ENCODE measurements around the gene CTF1.
"Not testable (repeated sequence)": the region's sequence is repeated elsewhere in the genome, so short reads cannot be mapped to it uniquely, and the experiment has no call there.

CTF1 gene, protein sequence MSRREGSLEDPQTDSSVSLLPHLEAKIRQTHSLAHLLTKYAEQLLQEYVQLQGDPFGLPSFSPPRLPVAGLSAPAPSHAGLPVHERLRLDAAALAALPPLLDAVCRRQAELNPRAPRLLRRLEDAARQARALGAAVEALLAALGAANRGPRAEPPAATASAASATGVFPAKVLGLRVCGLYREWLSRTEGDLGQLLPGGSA
- total RNA-seq = 0 to 0.24 (median 0.08) reads per million in 4 donors

DNA sequence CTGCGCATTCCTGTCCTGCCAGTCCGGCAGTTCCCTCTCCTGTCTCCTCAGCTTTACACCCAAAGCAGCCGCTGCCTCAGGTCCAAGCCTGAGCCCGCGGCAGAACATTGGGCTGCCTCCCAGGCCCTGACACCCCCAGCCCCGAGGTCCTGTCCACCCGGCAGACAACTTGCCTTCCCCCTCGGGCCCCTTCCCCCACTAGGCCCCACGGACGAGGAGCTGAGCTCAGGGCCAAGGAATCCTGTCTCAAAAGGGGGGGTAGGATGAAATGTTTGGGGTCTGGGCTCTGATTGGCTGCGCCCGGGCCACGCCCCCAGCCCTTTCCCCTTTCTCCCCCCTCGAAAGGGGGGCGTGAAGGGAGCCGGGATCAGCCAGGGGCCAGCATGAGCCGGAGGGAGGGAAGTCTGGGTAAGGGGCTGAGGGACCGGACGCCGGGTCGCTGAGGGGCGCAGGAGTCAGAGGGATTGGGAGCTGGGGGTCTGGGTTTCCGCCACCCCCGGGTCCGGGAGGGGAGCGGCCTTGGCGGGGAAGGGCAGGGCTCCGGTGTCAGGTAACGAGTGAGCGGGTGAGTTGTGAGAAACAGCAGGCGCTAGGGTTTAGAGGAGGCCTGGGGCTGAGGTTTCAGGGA is at the start of gene CTF1:
TSS of gene CTF1 (plus strand) at position 354 of the 628 bp plus-strand sequence. CDS start at position 384, 30 bp downstream.
- DNase-seq = no peak

DNA sequence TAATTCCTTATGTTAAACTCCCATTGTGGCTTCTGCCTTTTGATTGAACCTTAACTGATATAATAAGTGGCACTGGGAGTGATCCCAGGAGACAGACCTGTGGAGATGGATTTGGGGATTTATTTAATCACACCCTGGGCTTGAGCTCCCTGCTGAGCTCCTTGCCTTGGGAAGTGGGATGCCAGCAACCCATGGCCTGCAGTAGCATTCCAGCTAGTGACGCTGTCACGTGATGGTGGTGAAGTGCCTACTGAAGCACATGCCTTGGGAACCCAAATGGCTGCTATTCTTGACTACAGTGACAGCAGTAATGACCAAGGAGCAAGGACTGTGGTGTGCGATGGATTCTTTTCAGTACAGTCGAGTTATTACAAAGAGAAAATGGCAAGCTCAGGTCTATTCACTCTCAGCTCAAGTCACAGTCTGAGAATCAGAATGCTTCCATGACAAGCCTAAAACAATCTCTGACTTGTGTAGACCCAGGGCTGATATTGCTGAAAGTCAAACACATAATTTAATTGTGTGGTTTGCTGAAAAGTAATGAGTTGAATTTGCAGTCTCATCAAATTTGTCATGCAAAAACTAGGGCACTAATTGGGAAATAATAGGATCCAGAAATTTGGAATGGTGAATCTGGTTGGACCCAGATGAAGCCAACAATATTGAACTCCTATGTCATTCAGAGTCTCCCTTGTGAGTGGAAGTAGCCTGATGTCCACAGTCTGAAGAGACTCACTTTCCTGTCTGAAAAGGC is 49.6 kb upstream of the CTF1 start:
- no peak for DNase-seq

DNA sequence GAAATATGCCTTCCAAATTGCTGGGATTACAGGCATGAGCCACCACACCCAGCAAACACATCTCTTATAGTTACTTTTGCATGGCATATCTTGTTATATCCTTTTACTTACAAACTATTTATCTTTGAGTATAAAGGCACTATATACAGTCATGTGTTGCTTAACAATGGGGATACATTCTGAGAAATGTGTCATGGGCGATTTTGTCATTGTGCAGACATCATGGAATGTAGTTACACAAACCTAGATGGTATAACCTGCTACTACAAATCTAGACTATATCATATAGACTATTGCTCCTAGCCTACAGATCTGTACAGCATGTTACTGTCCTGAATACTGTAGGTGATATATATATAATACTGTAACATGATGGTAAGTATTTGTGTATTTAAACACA is 46.2 kb upstream of the CTF1 start:
- no peak for DNase-seq

DNA sequence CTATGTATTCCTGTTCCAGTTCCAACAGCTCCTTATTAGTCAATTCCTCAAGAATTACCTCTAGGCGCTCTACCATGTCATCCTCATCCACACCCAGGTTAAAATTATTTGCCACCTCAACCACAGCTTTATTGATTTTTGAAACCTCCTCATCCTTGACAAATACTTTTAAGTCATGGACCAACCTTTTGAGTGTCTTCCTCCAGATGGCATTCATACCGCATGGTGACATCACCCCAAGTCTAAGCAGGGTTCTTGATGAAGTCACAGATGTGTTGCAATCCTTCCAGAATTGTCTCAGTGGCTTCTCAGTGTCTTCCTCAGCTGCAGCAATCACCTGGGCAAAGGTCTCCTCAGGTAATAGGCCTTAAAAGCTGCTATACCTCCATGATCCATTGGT is 42.7 kb upstream of the CTF1 start:
- no peak for DNase-seq

DNA sequence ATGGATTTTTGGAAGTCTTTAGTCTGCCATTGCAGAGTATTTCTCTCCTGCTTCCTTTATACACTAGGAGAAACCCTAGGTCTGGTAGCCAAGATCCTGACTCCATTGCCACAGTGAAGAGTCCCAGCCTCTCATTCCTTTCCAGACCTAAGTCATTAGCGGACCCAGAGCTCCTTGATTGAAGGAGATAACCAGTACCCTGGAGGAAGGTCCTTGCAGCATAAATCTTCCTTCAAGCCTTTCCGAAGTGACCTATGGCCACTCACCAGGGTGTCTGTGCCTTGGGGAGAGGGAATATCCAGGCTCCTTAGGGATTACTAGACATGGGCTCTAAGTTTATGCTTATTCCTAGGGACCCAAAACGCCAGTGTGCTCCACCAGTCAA is 38.3 kb upstream of the CTF1 start:
- no peak for DNase-seq

DNA sequence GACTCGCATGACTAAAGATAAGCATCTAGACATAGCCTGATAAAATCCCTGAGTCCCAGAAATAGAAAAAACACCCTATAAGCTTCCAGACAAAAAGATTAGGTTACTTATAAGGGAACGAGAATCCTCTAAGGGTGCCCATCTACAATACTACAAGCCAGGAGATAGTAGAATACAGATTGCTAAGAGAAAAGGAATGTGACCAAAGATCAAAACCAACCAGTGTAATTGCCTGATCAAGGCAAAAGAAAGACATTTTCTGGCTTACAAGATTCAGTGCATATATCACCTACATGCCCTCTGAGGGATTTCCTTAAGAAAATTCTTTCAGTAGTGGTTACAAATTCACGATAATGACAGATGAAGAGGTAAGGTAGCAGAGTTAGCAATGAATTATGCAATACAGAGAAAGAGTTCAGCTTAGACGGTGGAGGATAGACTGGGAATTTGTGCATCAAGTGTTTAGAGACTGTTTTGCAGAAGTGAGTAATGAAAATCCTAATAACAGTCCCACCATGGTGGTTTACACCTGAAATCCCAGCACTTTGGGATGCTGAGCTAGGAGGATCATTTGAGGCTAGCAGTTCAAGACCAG is 37.5 kb upstream of the CTF1 start:
- no peak for DNase-seq

DNA sequence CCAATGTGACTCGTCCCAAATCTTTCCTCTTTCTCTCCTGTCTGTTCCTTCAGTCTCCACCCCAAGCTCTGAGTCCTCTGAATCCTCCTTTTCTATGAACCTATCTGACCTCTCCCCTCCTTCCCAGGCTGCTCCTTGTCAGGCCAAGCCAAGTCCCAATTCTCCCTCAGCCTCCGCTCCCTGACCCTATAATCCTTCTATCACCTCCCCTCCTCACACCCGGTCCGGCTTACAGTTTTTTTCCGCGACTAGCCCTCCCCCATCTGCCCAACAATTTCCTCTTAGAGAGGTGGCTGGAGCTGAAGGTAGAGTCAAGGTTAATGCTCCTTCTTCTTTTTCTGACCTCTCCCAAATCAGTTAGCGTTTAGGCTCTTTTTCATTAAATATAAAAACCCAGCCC is 35.7 kb upstream of the CTF1 start:
- not testable (repeated sequence) for DNase-seq

DNA sequence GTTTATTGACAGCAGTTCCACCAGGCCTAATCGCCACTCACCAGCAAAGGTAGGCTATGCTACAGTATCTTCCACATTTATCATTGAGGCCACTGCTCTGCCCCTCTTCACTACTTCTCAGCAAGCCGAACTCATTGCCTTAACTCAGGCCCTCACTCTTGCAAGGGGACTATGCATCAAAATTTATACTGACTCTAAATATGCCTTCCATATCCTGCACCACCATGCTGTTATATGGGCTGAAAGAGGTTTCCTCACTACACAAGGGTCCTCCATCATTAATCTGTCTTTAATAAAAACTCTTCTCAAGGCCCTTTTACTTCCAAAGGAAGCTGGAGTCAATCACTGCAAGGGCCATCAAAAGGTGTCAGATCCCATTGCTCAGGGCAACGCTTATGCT is 33.2 kb upstream of the CTF1 start:
- not testable (repeated sequence) for DNase-seq

DNA sequence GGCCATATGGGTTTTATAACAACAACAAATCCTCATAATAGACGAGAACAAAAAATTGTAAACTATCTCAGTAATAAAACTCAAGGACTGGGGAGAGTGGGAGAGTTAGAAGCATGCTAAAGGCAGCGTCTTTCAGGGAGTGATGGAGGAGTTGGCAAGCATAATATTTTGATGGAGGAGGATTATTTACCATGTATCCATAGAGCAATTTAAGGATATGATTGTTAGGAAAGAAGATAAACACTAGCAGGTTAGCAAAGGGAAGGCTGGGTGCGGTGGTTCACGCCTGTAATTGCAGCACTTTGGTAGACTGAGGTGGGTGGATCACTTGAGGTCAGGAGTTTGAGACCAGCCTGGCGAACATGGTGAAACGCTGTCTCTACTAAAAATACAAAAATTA is 30.4 kb upstream of the CTF1 start:
- no peak for DNase-seq

DNA sequence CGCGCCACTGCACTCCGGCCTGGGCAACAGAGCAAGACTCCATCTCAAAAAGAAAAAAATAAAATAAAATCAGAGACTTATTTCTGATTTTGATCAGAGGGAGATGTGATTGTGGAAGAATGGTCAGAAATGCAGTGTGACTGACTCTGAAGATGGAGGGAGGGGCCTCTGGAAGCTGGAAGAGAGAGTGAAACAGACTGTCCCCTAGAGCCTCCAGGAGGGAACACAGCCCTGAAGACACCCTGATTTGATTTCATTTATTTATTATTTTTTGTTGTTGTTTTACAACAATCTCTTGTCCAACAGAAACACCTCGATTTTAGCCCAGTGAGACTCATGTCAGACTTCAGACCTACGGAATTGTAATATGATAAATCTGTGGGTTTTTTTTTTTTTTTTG is 28.7 kb upstream of the CTF1 start:
- no peak for DNase-seq

DNA sequence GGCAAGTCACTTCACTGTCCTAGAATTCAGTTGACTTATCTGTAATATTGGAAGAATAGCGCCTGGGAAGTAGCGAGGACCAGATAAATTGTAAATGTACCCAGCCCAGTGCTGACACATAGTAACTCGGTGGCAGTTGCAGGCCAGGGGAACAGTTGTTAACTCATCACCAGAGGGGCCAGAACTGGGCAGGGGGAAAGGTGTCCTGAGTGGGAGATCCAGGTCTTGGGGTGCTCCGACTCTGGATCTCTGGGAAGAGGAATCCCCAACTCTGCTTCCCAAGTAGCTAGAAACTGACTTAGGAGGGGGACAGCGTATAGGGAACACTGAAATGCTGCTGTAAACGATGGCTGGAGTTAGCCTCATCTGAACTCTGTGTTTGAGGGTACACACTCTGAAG is 25.5 kb upstream of the CTF1 start:
- no peak for DNase-seq

DNA sequence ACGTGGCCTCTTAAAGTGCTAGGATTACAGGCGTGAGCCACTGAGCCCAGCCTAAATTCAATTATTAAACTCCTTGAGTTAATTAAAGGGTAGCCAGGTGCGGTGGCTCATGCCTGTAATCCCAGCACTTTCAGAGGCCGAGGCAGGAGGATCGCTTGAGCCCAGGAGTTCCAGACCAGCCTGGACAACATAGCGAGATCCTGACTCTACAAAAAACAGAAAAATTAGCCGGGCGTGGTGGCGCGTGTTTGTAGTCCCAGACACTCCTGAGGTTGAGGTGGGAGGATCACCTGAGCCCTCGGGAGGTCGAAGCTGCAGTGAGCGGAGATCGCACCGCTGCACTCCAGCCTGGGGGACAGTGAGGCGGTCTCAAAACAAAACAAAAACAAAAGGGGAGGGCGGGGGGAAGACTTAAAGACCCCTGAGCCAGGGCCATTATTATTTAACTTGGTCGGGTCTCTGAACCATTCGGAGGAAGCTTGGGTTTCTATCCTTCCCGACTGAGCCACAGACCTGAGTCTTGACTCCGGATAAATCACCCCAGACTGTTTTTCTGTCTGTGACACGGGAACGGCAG is 22.1 kb upstream of the CTF1 start:
- DNase-seq = no peak

DNA sequence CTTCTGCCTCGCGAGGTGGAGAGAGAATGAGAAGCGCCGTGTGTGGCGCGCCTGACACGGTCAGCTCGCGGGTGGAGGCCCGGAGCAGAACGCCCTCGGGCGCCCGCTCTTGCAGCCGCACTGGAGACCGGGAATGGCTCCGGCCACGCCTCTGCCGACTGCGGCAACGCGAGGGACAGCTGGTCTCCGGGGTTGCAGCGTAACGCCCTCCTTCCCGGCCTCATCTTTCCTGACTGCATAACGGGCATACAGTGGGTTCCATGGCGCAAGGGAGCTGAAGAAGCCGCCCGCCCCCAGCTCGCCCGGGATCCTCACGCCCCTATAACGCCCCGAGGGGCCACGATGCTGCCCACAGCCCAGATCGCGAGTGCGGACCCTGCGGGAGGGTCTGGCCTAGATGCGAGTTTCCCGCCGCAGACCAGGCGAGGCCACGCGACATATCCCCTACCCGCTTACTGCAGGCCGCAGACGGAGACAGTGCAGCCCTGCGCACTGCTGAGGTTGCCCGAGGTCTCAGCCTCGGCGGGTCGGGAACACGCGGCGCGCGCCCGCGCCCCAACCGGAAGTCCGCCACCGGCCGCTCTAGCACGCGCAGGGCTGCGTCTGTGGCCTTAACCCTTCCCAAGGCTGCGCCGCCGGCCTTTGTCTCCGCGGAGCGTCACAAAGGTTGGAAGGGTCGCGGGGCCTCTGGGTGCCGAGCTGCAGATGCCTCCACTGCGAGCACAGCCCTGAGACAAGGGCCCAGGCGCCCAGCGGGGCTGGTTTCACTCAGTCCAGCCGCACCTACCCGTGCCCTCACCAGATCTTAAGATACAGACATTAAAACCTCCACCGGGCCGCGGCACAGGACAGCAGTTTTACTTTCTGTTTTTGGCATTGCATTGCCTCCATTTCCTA is 21.3 kb upstream of the CTF1 start:
- DNase-seq = peak; percentile 64 to 93 (median 75)

DNA sequence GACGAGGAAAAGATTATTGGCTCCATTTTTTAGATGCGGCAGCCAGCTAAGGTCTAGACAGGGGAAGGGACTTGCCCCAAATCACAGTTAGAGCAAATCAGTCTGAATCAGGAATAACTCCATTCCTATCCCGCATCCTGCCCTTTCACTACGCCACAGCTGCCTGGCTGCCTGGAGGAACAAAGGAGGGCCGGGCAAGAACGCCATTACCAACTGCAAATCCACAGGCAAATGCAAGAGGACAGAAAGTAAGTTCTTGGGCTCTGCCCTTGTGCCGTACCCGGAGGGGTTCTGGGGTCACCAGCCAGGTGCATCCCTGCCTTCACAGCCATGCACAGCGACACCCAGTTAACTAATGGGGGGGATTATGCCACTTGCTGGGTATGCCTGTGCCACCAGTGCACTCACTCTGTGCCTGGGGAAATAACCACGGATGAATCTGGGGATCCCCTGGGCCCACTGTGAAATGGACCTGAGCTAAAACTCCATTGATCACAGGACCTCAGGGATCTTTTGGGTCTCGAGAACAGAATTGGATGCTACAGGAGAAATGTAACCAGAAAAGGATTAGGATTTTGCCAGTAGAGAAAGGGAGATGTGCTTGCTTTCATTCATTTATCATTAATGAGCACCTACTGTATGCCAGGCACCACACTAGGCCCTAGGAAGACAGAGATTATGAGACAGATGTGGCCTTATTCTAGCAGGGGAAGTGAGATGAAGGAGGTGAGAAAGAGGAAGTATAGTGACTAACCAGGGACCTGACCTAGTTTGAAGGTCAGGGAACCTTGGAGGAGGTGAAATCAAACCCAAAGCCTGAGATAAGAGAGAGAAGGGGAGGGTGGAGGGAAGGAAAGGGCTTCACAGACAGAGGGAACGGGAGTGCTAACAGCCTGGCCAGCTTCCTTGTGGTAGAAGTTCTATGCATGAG is 20.3 kb upstream of the CTF1 start:
- DNase-seq = peak in 1 of 5 donors; percentile 53

DNA sequence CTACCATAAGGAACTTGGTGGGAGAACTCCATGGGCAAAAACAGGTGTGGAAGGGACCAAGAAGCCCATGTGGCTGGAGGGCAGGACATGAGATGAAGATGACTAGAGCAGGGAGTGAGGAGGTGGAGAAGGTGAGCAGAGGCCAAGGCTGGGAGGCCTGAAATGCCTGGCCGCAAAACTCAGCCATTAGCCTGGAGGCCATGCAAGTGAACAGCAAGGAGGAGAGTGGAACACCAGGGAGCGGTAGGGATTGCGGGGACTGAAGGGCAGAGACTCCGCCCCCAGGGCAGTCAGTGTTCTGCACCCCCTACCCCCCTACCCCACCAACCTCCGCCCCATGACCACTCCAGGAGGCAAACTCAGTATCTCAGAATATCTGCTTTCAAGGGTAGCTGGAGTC is 19.5 kb upstream of the CTF1 start:
- DNase-seq = no peak

DNA sequence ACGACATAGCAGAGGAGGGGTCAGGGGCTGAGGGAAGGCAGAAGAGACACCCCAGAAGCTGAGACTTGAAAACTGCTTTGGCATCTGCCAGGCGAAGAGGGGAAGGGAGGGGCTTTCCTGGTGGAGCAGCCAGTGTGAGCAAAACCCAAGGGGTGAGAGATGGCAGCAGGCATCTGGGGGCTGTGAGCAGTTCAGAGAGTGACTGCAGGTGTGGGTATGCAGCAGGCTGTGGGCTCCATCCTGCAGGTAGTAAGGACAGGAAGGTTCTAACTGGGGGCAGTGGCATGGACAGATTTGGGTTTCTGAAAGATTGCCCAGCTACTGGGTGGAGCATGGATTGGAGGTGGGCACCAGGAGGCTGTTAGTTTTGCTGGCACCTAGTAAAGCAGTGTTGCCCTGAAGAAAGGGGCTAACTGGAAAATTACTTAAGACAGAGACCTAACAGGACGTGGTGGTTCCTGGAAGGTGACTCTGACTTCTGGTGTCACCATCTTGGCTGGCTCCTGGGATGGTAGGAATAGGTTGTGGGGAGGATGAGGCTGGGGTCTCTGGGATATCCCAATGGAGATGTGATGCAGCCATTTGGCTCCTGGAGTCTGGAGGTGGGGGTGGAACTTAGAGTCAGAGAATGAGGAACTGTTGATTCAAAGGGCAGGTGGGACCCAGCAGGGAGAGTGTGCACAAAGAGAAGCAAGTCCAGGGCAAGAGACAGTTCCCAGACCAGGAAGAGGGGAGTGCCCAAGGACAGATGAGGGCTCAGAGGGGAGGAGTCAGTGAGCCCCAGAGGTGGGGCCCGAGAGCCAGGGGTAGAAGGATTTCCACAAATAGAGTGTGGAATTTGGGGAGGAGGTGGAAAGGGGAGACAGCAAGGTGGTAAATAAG is 13.7 kb upstream of the CTF1 start:
- DNase-seq = no peak

DNA sequence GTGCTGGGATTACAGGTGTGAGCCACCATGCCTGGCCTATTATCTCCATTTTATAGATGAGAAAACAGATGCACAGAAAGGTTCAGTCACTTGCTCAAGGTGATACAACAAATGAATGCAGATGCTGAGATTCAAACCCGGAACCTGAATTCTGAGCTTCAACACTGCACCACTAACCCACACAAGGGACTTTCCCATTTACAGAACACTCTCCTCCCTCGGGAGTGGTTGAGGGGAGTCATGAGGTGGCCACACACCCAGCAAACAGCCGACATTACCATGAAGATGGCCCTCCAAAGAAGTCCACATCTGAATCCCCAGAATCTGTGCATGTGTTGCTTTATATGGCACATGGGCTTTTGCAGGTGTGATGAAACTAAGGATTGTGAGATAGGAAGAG is 11.7 kb upstream of the CTF1 start:
- DNase-seq = no peak

DNA sequence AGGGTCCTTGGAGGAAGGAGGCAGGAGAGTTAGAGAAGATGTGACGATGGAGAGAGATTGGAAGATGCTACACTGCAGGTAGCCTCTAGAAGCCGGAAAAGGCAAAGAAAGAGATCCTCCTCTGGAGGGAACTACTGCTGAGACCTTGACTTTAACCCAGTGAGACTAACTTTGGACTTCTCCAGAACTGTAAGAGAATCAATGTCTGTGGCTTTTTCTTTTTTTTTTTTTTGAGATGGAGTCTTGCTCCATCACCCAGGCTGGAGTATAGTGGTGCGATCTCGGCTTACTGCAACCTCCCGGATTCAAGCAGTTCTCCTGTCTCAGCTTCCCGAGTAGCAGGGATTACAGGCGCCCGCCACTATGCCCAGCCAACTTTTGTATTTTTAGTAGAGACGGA is 11.2 kb upstream of the CTF1 start:
- no peak for DNase-seq

DNA sequence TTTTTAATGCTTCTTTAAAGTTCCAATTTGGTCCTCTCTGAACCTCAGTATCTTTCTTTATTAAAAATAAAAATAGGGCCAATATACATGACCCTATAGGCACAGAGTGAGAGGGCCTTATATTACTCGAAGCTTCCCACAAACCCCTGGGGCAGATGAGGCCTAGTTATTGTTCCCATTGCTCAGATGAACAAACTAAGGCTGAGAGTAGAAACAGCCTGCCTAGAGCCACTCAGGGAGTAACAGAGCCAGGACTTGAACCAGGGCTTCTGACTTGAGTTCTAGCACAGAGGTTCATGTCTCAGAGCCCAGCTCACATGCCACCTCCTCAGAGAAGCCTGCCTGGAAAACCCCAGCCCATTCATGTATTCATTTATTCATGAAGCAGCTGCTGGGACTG is 10.3 kb upstream of the CTF1 start:
- DNase-seq = no peak

DNA sequence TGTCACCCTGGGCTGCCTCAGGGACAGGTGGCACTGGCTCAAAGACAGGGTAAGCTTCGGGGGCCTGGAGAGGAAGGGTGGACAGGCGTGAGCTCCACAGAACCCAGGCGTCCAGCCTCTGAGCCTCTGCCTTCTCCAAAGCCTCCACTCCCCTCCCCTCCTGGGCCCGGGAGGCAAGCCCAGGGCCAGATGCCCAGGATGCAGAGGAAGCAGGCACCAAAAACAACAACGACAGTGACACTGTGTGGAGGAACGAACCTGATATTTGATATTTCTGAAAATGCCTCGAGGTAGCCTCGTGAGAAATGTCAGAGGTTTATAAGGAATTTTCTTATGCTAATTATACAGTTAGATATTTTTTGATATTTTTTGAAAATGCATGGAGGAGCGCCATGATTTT is 8.5 kb upstream of the CTF1 start:
- DNase-seq = no peak
